Ecto neural progenitor cell (in vitro differentiated cells): Measurements from ENCODE around the gene PTGFRN.
"Not testable (repeated sequence)": the region's sequence is repeated elsewhere in the genome, so short reads cannot be mapped to it uniquely, and the experiment has no call there.

Experiments
- DNase-seq: peaks from one replicate; pipeline ENCODE4 v3.0.0-alpha.2; 2018; ENCODE audit warnings: low spot score

The PTGFRN gene

DNA sequence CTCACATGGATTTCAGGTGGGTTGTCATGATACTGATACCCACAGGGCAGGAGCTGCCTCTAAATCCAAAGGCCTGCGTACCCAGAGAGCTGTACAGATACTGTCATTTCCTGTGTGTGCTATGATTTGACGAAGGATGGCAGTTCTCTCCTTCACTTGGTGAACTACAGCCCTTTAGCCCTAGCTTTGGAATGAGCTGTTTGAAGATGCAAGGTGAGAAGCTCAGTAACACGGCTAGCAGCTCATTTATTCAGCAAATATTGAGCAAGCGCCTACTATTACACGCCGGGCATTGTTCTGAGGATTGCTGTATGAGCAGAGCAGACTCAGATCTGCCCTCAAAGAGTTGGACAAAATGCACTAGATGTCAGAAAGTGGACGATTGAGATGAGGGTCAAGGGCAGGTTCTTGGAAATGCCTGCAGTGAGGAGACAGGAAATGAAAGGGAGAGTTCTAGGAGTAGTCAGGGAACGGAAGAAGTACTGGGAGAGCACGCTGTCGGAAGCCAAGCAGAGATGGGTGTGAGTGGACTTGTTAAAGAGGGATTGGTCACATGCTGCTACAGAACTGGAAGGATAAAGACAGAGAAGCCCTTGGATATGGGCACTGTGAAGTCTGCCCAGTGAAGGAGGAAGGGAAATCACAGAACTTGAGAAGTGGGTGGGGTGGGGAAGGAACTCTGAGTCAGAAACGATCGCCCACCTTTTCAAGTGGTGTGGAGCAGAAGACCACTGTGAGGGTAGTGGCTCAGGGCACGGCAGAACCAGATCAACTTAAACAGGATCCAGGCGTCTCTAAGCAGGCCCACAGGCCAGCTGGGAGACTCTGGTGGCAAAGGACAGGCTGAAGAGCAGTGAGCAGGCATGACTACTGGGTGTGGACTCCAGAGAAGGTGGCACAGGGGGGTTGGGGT, 7.1 kb downstream of the PTGFRN start:
- no peak for DNase-seq

DNA sequence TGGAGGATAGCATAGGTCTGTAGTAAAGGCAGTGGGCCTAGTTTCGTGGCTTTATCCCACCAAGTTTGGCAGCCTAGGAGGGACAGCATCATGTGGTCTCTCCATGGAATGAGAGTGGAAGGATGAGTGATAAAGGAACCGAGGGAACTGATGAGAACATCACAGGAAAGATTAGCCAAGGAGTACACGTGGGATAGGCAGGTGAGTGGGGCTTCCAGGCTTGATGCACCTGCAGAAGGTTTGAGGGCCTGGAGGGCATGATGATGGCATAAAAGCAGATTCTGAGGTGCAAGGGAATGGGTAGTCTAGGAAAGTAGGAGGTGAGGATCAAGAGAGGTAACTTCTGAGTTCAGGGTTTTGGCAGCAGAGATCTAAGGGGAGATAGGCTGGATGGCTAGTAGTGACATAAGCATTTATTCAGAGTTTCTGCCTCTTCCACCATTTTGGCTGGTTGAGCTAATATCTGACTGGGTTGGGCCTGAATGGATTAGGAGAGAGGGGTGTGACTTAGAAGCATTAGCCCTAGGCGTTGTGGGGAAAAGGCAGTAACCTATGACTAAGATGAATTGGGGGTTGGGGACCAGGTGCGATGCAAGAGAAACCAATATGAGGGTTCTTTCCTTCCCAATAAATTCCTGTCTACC, 9.1 kb downstream of the PTGFRN start:
- no peak for DNase-seq

DNA sequence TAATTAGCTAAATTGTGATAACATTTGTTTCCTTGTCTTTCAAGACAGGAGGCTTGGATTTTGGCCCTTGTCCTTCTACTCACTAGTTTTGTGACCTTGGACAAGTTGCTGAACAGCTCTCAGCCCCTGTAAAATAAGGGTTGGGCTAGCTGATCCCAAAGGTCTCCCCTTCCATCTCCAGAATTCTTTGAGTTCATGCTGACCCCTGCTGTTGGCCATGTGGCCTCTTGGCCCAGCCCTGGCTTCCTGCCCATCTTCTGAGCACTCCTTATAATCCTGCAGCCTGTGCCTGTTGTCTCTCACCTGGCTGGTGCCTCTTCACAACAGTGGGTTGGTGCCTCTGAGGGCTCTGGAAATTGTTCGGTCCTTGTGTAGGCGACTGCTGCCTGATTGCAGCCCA, 10.1 kb downstream of the PTGFRN start:
- DNase-seq = no peak

DNA sequence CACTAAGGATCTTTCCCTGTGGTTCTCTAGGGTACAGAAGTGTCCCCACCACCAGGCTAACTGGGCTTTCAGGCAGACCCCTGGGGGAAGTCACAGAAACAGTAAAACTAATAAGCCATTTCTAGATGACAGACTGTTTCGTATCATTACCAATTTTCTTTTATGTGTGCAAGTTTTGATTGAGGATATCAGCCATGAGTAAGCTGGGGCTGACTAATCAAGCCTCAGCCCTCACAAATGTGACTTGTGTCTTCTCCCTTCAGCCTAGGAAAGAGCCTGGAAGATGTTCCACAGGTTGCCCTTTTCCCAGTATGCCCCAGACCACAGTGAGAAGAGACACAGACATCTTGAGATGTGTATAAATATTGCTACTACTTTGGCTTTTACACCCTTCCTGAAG, 10.5 kb downstream of the PTGFRN start:
- DNase-seq = no peak

DNA sequence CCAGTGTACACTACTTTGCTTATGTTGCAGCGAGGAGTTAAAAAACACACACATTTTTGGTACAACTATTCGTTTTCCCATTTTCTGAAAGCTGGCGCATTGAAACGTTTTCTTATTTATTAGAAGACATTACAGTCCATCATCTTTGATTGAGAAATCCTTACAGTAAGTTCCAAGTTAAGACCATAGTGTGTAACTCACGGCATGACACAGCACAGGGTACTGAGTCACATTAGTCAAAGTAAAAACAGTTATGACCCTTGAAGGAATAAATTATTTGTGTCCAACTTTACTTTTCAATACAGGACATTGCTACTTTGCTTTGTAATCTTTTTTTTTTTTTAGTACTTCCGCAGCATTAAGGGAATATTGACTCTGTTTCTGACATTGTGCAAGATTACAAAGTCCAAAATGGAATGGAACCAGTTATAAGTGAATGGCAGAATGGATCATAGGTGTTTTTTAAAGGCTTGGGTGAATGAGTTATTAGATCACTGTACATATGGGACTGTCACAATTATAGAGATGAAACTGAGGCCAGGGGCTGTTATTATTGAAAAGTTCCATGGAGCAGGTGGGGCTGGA, 11.7 kb downstream of the PTGFRN start:
- no peak for DNase-seq

DNA sequence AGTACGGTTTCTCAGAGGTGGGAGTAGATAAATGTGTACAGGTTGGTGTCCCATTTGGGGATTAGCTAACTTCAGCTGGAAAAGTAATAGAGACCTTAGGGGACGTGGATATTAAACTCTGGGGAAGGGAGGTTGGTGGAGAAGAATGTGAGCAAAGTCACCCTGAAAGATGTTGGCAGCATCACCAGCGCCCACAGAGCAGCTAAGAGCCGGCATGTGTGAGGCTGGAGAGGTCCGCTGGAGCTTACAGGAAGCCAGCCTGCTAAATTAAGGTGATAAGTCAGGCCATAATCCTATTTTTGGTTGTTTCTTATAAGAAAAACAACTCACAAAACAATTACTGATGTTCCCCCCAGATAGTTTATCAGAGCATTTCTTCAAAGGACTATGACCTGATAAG, 12.2 kb downstream of the PTGFRN start:
- DNase-seq = no peak

DNA sequence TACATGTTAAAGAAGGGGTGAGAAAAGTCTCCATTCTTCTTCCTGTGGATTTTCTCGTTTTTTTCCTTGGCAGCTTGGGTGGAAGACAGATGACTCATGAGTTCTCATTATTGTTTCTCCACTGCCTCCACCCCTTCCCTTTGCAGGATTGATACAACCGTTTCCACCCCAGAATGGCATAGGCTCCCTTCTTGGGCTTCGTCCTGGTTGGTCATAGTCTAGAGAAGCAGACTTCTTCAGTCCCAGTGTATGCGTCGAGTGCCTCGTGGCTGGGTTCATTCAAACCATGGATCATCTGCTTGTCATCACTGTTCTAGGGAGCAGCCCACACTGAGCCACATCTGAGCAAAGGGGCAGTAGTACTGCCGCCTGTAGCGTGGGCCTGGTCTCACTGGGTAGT, 13.7 kb downstream of the PTGFRN start:
- no peak for DNase-seq

DNA sequence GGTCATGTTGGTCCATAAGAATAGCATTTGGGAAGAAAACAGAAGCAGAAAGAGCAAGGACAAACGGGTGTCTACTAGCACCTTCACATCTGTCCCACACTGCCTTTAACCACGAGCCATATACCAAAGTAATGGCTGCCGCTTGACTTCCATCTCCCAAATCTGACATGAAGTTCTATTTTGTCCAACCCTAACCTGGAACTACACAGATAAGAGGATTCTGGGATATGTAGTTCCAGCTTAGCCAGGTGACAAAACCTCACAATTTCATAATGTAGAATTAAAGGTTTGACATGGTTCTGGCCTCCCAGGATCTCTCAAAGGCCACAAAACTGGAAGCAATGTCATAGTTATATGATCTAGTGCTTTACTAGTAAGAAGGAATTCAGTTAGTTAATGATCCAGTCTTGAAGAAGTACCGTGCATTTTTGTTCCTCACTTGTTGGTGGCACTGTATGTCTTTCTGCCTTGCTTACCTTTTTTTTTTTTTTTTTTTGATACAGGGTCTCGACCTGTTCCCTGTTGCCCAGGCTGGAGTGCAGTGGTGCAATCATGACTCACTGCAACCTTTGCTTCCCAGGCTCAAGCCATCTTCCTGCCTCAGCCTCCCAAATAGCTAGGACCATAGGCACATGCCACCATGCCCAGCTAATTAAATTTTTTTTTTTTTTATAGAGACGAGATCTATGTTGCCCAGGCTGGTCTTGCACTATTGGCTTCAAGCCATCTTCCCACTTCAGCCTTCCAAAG, 17.5 kb downstream of the PTGFRN start:
- DNase-seq = no peak

DNA sequence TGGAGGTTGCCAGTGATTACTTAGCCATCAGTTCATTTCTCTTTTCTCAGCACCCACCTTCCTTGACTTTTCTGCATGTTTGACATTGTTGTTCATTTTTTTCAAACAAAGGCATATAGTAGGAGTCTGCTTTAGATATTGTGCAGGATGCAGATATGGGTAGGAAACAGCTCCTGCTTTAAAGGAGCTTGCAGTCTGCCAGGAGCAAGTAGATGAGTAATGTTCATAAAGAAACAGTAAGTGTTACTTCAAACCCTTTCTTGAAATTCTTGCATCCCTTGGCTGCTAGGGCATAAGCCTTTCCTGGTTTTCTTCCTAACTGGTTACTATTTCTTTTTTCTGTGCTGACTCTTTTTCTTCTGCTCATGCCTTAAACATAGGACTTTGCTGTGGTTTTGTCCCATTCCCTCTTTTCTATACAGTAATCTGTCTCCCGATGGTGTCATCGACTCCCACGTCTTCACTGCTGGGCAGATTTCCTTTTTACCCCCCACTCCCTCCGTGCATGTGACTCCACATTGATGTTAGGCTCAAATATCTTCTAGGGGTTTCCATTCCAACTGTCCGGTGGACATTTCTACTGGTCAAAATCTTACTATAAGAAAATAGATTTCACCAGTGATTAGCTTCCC, 20.4 kb downstream of the PTGFRN start:
- no peak for DNase-seq

DNA sequence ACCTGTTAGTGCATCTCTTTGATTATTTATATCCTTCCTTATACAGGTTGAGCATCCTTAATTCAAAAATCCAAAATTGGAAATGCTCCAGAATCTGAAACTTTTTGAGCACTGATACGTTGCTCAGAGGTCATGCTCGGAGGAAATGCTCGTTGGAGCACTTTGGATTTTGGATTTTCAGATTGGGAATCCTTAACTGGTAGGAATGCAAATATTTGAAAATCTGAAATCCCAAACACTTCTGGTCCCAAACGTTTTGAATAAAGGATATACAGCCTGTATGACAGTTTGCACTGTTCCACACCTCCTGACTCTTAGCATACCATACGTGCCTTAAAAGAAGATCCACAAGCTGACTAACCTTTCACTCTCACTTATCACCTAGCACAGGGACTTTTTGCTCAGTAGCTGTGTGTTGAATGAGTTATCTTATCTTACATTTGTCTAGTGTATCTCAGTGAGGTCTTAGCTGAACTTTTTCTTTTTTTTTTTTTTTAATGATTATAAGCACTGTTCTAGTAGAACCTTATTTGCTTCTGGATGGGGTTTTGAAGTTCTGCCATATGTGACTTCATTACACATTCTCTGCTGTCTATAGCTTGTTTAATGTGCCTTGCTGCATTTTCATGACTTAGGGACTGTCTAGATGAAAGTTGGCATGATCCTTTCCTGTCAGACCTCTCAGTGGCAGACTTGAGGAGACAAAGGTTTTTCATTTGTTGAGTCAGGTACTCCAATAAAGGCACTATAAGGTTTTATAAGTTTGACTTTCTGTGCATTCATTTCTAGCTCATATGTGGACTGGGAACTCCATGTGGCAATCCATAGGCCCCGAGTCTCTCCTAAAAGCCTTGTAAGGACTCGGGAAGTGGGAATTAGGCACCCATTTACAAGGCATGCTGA, 21.6 kb downstream of the PTGFRN start:
- DNase-seq = no peak

DNA sequence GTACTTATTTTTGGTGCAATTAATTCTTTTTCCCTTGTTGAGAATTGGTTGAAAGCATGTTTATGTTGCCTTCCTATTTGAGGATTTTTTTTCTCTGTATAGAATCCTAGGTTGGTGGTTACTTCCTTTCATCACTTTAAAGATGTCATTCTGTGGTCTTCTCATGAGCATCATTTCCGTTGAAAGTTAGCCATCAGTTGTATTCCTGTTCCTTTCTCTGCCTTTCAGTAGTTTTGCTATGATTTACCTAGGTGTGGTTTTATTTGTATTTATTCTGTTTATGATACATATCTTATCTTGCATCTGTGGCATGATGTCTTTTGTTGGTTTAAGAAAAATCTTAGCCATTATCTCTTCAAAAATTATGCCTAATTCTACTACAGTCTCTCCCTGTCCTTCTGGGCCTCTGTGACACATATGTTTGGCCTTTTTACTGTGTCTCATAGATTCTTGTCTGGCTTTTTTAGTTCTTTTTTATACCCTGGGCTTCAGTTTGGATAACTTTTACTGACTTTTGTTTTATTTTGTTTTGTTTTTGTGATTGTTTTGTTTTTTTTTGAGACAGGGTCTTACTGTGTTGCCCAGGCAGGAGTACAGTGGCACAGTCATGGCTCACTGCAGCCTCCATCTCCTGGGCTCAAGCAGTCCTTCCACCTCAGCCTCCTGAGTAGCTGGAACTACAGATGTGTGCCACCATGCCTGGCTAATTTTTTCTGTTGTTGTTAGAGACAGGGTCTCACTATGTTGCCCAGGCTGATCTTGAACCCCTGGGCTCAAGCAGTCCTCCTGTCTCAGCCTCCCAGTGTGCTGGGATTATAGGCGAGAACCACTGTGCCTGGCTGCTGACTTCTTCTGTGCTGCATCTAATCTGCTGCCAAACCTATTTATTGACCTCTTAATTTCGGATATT, 24.1 kb downstream of the PTGFRN start:
- no peak for DNase-seq

DNA sequence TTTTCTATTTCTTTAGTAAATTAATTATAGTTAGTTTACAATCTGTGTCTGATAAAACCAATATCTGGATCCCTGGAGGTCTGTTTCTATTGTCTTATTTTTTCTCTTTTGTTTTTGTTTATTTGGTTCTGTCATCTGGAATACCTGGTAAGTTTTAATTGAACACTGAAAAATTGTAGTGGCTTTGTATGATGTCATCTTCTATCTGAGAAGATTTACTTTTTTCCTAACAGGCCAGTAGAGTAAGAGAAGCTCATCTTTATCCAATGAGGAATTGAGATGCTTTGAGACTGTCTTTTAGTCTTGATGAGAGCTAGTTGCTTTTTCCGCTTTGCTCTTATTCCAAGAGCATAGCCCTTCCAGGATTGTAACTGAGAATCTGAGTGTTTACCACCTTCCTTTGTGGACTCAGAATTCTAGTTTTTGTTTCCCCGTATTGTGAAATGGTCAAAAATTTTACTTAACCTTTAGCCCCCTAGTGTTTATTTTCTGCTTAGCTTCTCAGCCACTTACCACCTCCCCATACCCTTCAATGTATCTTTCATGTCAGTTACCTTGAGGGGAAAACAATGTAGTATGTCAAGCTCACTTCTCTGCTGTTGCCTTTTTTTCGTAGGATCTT, 25.0 kb downstream of the PTGFRN start:
- DNase-seq = no peak

DNA sequence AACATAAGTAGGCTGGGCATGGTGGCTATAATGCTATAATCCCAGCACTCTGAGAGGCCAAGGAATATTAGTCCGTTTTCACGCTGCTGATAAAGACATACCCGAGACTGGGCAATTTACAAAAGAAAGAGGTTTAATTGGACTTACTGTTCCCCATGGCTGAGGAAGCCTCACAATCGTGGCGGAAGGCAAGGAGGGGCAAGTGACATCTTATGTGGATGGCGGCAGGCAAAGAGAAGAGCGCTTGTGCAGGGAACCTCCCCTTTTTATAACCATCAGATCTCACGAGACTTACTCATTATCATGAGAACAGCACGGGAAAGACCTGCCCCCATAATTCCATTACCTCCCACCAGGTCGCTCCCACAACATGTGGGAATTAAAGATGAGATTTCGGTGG, 28.5 kb downstream of the PTGFRN start:
- DNase-seq = no peak

DNA sequence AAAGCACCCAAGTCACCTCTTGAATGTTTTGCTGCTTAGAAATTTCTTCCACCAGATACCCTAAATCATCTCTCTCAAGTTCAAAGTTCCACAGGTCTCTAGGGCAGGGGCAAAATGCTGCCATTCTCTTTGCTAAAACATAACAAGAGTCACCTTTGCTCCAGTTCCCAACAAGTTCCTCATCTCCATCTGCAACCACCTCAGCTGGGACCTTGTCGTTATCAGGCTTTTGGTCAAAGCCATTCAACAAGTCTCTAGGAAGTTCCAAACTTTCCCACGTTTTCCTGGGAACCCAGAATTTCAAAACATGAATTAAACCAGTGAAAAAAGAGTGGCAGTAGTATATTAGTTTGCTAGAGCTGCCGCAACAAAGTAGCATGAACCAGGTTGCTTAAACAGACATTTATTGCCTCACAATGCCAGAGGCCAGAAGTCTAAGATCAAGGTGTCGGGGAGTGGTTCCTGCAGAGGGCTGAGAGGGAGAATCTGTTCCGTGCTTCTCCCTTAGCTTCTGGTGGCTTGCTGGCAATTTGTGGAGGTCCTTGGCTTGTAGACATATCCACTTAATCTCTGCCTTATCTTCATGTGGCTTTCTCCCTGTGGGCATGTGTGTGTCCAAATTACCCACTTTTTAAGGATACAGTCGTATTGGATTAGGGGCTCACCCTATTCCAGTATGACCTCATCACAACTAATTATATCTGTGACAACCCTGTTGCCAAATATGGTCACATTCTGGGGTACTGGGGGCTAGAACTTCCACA, 30.2 kb downstream of the PTGFRN start:
- not testable (repeated sequence) for DNase-seq

DNA sequence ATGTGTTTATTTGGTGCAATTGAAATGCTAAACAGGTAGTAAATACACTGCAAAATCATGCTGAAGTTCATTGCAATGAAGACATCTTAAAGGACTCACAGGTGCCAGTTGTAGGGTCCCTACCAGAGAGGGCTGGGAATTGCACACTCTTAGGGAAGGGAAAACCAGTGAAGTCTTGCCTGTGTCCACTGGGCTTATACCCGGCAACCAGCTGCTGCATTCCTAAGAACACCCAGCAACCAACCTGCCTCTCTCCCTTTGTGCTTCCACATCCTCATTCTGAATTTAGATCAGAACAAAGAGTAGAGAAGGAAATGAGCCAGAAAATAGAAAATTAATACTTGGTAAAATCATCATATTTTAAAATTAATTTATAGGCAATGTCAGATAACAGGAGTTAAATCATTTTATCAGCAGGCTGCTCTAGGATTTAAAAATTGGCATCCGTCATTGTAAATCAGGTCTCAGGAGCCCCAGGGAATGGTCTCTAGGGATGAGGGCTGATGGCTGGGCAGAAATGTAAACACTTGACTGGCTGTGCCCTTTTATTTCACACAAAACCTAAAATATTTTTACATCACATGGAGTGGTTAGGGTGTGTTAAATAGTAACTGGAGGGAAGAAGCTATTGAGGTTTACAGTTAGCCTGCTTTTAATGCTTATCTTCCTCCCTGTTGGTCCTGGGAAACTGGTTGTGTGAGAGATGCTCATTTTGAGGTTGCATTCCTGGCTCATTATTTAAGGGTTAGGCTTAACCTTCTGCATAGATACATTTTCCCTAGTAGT, 31.3 kb downstream of the PTGFRN start:
- no peak for DNase-seq

DNA sequence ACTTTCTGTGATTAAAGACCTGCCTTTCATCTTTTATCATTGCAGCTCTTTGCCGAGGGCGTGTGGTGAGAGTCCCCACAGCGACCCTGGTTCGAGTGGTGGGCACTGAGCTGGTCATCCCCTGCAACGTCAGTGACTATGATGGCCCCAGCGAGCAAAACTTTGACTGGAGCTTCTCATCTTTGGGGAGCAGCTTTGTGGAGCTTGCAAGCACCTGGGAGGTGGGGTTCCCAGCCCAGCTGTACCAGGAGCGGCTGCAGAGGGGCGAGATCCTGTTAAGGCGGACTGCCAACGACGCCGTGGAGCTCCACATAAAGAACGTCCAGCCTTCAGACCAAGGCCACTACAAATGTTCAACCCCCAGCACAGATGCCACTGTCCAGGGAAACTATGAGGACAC, 32.0 kb downstream of the PTGFRN start:
- no peak for DNase-seq

DNA sequence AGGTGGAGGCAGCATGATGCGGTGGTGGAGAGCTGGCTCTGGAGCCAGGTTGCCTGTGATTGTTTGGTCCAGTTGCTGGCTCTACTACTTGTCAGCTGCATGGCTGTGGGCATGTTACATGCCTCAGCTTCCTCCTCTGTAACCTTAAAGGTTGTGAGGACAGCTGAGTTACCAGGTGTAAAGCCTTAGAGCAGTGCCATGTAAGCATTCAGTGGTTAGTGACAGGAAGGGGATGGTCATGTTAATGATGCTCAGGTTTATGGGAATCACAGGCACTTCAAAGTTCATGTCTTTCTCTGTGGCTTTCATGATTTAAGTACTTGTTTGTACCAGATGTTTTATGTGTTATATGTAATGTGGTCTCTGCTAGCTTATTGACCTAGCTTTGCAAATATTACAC, 32.6 kb downstream of the PTGFRN start:
- DNase-seq = no peak

DNA sequence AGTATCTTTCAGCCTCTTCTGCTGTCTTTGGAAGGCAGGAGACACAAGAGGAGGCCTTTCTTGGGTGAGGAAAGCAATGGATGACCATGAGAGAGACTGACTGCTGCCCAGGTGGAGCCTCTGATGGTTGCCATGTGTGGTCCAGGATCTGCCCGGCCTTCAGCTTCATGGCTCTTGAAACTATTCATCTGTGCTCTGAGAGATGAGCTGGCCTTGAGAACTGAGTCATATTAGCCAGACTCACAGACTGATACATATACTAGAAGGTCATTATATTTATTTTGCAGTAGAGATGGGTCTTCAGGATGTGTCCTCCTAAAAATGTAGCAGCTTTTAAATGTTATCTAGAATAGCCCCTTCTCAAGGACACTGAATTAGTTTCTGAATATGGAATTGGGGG, 33.7 kb downstream of the PTGFRN start:
- no peak for DNase-seq
